BE2C (cell line): ENCODE results near the gene SNX8.
"Not testable (repeated sequence)": the region's sequence is repeated elsewhere in the genome, so short reads cannot be mapped to it uniquely, and the experiment has no call there.

Source experiments
- DNase-seq: peaks from one replicate; pipeline ENCODE4 v3.0.0-alpha.2; 2020
- H3K27me3 ChIP-seq: fragments of 250-450 bp; sonication (Bioruptor Pico); 2 replicates; pipeline ENCODE4 v1.5.1; 2020; ENCODE audit warnings: mild to moderate bottlenecking
- H3K36me3 ChIP-seq: fragments of 250-450 bp; sonication (Bioruptor Pico); 2 replicates; pipeline ENCODE4 v1.5.1; 2020; ENCODE audit warnings: mild to moderate bottlenecking
- H3K4me1 ChIP-seq: fragments of 250-450 bp; sonication (Bioruptor Pico); 2 replicates; pipeline ENCODE4 v1.5.1; 2020
- H3K4me3 ChIP-seq: 2 replicates; pipeline ENCODE4 v1.5.1; 2011; ENCODE audit warnings: low read depth, low read length
- H3K9me3 ChIP-seq: fragments of 250-450 bp; sonication (Bioruptor Pico); 2 replicates; pipeline ENCODE4 v1.5.1; 2020
- TF ChIP-seq, protein P1 (sequence below): IDR thresholded peaks from 2 replicates; pipeline ENCODE4 v1.5.1; 2012; ENCODE audit warnings: mild to moderate bottlenecking, low read depth, low read length

SNX8 gene

DNA sequence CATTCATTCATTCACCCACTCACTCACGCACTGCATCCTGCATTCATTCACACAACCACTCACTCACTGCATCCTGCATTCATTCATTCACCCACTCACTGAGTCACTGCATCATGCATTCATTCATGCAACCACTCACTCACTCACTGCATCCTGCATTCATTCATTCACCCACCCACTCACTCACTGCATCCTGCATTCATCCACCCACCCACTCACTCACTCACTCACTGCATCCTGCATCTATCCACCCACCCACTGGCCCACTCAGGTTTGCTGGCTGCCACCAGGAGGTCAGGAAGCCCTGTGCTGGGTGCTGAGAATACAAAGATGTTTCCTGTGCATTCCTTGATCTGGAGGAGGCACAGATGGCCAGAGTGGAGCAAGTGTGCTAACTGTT lies 2.3 kb upstream of the SNX8 start:
- TF ChIP-seq, protein P1, sequence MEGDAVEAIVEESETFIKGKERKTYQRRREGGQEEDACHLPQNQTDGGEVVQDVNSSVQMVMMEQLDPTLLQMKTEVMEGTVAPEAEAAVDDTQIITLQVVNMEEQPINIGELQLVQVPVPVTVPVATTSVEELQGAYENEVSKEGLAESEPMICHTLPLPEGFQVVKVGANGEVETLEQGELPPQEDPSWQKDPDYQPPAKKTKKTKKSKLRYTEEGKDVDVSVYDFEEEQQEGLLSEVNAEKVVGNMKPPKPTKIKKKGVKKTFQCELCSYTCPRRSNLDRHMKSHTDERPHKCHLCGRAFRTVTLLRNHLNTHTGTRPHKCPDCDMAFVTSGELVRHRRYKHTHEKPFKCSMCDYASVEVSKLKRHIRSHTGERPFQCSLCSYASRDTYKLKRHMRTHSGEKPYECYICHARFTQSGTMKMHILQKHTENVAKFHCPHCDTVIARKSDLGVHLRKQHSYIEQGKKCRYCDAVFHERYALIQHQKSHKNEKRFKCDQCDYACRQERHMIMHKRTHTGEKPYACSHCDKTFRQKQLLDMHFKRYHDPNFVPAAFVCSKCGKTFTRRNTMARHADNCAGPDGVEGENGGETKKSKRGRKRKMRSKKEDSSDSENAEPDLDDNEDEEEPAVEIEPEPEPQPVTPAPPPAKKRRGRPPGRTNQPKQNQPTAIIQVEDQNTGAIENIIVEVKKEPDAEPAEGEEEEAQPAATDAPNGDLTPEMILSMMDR, result no peak
- H3K36me3 ChIP-seq, result no peaks in the 10 kb centered on the region

DNA sequence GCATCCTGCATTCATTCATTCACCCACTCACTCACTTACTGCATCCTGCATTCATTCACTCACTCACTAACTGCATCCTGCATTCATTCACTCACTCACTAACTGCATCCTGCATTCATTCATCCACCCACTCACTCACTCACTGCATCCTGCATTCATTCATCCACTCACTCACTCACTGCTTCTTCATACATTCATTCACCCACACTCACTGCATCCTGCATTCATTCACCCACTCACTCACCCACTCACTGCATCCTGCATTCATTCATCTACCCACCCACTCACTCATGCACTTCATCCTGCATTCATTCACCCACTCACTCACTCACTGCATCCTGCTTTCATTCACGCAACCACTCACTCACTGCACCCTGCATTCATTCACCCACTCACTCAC lies 1.5 kb upstream of the SNX8 start:
- Histone ChIP-seq H3K9me3 (no peaks in the 10 kb centered on the region), H3K27me3 (no peaks in the 10 kb centered on the region), H3K4me3 (no peak overlapping the region), H3K36me3 (no peaks in the 10 kb centered on the region), H3K4me1 (no peaks in the 10 kb centered on the region)
- no peak for DNase-seq
- TF ChIP-seq, protein P1, result no peak

More for the DNA sequence above, 2.3 kb upstream of the SNX8 start:
- no peaks in the 10 kb centered on the region for H3K9me3 ChIP-seq
- no peaks in the 10 kb centered on the region for H3K4me1 ChIP-seq
- DNase-seq, result no peak
- no peaks in the 10 kb centered on the region for H3K27me3 ChIP-seq
- H3K4me3 ChIP-seq, result no peak overlapping the region

DNA sequence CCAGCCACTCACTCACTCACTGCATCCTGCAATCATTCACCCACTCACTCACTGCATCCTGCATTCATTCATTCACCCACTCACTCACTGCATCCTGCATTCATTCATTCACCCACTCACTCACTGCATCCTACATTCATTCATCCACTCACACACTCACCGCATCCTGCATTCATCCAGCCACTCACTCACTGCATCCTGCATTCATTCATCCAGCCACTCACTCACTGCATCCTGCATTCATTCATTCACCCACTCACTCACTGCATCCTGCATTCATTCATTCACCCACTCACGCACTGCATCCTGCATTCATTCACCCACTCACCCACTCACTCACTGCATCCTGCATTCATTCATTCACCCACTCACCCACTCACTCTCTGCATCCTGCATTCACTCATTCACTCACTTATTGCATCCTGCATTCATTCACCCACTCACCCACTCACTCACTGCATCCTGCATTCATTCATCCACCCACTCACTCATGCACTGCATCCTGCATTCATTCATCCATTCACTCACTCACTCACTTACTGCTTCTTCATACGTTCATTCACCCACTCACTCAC lies 802 bp upstream of the SNX8 start:
- not testable (repeated sequence) for H3K27me3 ChIP-seq, H3K4me1 ChIP-seq, H3K4me3 ChIP-seq, H3K36me3 ChIP-seq, H3K9me3 ChIP-seq, DNase-seq

DNA sequence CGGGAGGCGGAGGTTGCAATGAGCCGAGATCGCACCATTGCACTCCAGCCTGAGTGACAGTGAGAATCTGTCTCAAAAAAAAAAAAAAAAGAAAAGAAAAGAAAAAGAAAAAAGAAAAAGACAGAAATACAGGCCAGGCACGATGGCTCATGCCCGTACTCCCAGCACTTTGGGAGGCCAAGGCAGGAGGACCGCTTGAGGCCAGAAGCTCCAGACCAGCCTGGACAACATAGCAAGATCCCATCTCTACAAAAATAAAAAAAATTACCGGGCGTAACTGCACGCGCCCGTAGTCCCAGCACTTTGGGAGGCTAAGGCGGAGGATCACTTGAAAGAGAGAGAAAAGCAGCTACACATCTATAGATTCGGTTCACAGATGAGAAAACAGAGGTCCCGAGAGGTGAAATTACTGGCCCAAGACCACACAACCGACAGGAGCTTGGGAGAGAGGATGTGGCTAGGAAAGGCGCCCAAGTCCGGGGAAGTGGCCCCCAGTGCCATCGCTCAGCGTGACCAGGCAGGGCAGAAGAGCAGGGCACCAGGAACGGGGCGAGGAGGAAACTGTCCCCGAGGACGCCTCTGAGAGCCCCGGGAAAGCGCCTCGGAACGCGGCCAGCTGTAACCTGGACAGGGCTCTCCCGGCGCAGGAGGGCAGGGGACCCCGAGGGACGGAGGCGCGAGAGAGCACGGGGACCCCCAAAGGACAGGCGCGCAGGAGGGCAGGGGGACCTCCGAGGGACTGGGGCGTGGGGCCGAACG lies 612 bp downstream of the SNX8 start:
- no peaks in the 10 kb centered on the region for H3K4me1 ChIP-seq
- H3K4me3 ChIP-seq, result peak overlapping the region; percentile 76
- TF ChIP-seq, protein P1, result no peak
- H3K9me3 ChIP-seq, result no peaks in the 10 kb centered on the region
- DNase-seq, result no peak
- H3K27me3 ChIP-seq, result no peaks in the 10 kb centered on the region
- no peaks in the 10 kb centered on the region for H3K36me3 ChIP-seq

DNA sequence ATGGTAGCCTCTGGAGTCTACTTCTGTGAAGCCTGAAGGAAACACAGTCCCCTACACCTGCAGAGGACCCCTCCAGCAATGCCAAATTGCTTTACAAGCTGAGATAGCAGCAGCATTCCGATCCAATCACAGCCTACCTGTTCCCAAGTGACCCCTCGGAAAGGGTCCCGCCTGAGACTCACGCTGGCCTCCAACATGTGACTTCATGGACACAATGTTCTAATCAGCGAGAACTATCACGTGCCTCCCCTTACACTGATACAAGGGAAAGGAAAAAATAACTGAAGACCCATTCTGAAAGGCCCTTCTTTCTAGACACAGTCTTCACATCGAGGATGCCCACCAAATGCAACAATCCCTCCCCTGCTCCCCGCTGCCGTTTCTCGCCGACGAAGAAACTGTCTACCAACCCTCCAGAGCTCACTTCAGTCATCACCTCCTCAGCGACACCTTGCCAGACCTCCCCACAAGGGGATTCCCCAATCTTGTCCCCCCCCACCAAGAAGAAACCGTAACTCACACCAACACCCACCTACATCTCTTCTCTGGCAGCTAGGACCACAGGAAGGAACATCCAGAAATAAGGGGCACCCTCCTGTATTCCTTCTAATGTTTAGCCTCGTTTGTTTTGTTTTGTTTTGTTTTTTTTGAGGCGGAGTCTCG lies 1.8 kb downstream of the SNX8 start:
- TF ChIP-seq, protein P1, result no peak
- H3K9me3 ChIP-seq, result no peaks in the 10 kb centered on the region
- H3K36me3 ChIP-seq, result no peaks in the 10 kb centered on the region
- H3K27me3 ChIP-seq, result no peaks in the 10 kb centered on the region
- H3K4me1 ChIP-seq, result no peaks in the 10 kb centered on the region
- no peak for DNase-seq
- no peak overlapping the region for H3K4me3 ChIP-seq

DNA sequence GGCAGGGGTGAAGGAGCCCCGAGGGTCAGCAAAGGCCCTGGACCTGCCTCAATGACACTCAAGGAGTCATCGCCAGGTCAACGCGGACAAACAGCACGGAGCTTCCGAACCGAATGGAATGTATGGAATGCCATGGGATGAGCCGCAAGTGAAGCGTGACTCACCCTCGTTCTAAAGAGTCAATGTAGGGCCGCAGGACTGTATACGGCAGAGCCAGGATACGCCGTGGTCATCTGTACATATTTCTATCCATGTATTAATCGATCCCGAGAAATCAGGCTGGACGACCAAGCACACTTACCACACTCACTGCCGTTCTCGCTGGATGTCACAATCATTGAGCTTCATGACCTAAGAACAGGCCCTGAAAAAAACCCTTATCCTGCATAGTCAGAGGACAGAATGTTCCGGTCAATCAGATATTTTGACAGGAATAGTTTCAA lies 4.3 kb downstream of the SNX8 start:
- Histone ChIP-seq H3K4me1 (no peaks in the 10 kb centered on the region), H3K4me3 (no peak overlapping the region), H3K27me3 (no peaks in the 10 kb centered on the region), H3K36me3 (no peaks in the 10 kb centered on the region), H3K9me3 (no peaks in the 10 kb centered on the region)
- no peak for DNase-seq
- TF ChIP-seq, protein P1, result no peak
